Hepatocyte (in vitro differentiated cells): ENCODE results near the gene RUFY3. TPM values are rescaled to one million over a fixed set of nuclear protein-coding genes. Genes with fewer than 3 reads are reported as not detected.
"Not testable (repeated sequence)": the region's sequence is repeated elsewhere in the genome, so short reads cannot be mapped to it uniquely, and the experiment has no call there.

ENCODE experiments used
- DNase-seq: peaks from one replicate; pipeline ENCODE4 v3.0.0-alpha.2; 2016; ENCODE audit warnings: low spot score
- H2AFZ ChIP-seq: fragments of 200-600 bp; sonication (generic); 2 replicates; pipeline ENCODE4 v1.6.0; 2016; ENCODE audit warnings: antibody characterized with exemption, mild to moderate bottlenecking
- H3K27ac ChIP-seq: fragments of 200-600 bp; sonication (generic); 2 replicates; pipeline ENCODE4 v1.5.1; 2016; ENCODE audit warnings: mild to moderate bottlenecking
- H3K27me3 ChIP-seq: fragments of 200-600 bp; sonication (generic); 2 replicates; pipeline ENCODE4 v1.6.1; 2016
- H3K36me3 ChIP-seq: fragments of 200-600 bp; sonication (generic); replicated peaks from 2 replicates; pipeline ENCODE4 v1.5.1; 2016; ENCODE audit warnings: low read depth; ENCODE audit not compliant: insufficient read depth
- H3K4me1 ChIP-seq: fragments of 200-600 bp; sonication (generic); 2 replicates; pipeline ENCODE4 v1.5.1; 2016; ENCODE audit warnings: mild to moderate bottlenecking, moderate library complexity; ENCODE audit not compliant: insufficient read depth
- H3K4me2 ChIP-seq: fragments of 200-600 bp; sonication (generic); 2 replicates; pipeline ENCODE4 v1.6.0; 2016
- H3K4me3 ChIP-seq: fragments of 200-600 bp; sonication (generic); 2 replicates; pipeline ENCODE4 v1.5.1; 2016; ENCODE audit warnings: mild to moderate bottlenecking
- H3K79me2 ChIP-seq: fragments of 200-600 bp; sonication (generic); 2 replicates; pipeline ENCODE4 v1.6.0; 2017; ENCODE audit warnings: mild to moderate bottlenecking
- H3K9me2 ChIP-seq: fragments of 200-600 bp; sonication (generic); replicated peaks from 2 replicates; pipeline ENCODE4 v1.6.0; 2017; ENCODE audit warnings: mild to moderate bottlenecking; ENCODE audit not compliant: insufficient read depth
- H3K9me3 ChIP-seq: fragments of 200-600 bp; sonication (generic); 2 replicates; pipeline ENCODE4 v1.5.1; 2016; ENCODE audit warnings: low read depth, mild to moderate bottlenecking
- H4K20me1 ChIP-seq: fragments of 200-600 bp; sonication (generic); 2 replicates; pipeline ENCODE4 v1.6.0; 2016; ENCODE audit warnings: mild to moderate bottlenecking; ENCODE audit not compliant: insufficient read depth, poor library complexity, severe bottlenecking
- EZH2 ChIP-seq: fragments of 200-600 bp; sonication (generic); IDR thresholded peaks from 2 replicates; pipeline ENCODE4 v1.6.1; 2016; ENCODE audit warnings: antibody characterized with exemption, mild to moderate bottlenecking, borderline replicate concordance
- EZH2phosphoT487 ChIP-seq: fragments of 200-600 bp; sonication (generic); IDR thresholded peaks from one replicate; pipeline ENCODE4 v1.6.1; 2018; ENCODE audit warnings: antibody characterized with exemption, mild to moderate bottlenecking, low read depth, moderate library complexity; ENCODE audit not compliant: unreplicated experiment, severe bottlenecking
- WGBS: methylation state at CpG from one replicate; pipeline ENCODE4 v1.1.6; 2016; ENCODE audit warnings: low lambda C conversion rate; ENCODE audit errors: missing lambda C conversion rate; 5-methylcytosine and 5-hydroxymethylcytosine counted together
- polyA plus RNA-seq: library from polyadenylated mRNA; unstranded; fragments of >200 nt; fragmentation: Nextera tagmentation; extraction: Ambion mirVana; gene quantifications from 2 replicates; pipeline ENCODE4 v1.2.1, GENCODE V29; 2016
- total RNA-seq: library from RNA; depleted of rRNA; stranded (reverse); fragments of >200 nt; gene quantifications from 2 replicates; pipeline ENCODE4 v1.2.3, GENCODE V29; 2014
- TF ChIP-seq, protein P1 (sequence below): fragments of 200-600 bp; sonication (generic); IDR thresholded peaks from 2 replicates; pipeline ENCODE4 v1.5.1; 2016; ENCODE audit warnings: antibody characterized with exemption, mild to moderate bottlenecking; ENCODE audit not compliant: poor library complexity

The RUFY3 gene
- total and polyA plus RNA-seq, 2 experiments from 2014 or later: 22.2 to 40.1 TPM

DNA sequence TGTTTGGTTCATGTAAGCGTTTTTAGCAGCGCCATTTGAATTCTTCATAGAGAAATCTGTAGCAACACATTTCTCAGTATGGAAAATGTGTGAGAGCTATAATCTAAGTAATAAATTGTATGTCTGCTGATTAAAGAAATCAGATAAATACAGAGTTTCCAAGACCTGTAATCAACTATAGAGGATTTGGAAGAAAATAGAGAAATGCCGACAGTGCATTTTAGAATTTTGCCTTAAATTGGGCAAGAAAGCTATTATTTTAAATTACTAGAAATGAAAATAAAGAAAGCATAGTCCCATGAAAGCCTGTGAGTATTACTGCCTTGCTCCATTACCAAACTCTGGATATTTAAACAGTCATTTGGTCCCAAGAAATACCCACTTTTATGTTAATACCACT lies 2.7 kb downstream of the RUFY3 start:
- TF ChIP-seq, protein P1, sequence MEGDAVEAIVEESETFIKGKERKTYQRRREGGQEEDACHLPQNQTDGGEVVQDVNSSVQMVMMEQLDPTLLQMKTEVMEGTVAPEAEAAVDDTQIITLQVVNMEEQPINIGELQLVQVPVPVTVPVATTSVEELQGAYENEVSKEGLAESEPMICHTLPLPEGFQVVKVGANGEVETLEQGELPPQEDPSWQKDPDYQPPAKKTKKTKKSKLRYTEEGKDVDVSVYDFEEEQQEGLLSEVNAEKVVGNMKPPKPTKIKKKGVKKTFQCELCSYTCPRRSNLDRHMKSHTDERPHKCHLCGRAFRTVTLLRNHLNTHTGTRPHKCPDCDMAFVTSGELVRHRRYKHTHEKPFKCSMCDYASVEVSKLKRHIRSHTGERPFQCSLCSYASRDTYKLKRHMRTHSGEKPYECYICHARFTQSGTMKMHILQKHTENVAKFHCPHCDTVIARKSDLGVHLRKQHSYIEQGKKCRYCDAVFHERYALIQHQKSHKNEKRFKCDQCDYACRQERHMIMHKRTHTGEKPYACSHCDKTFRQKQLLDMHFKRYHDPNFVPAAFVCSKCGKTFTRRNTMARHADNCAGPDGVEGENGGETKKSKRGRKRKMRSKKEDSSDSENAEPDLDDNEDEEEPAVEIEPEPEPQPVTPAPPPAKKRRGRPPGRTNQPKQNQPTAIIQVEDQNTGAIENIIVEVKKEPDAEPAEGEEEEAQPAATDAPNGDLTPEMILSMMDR: no peak
- TF ChIP-seq EZH2phosphoT487 (no peak), EZH2 (no peak)
- Histone ChIP-seq H3K27me3 (no peaks in the 10 kb centered on the region), H3K9me3 (no peaks in the 10 kb centered on the region), H3K4me1 (no peaks in the 10 kb centered on the region), H3K27ac (no peak overlapping the region), H4K20me1 (no peaks in the 10 kb centered on the region), H3K4me2 (no peak overlapping the region), H3K79me2 (peaks cover 81% of the 10 kb centered on the region), H3K9me2 (no peaks in the 10 kb centered on the region), H3K36me3 (no peaks in the 10 kb centered on the region), H3K4me3 (no peak overlapping the region), H2AFZ (no peak overlapping the region)
- DNase-seq: no peak
- 96% methylated on average over 3 of the region's 3 CpGs for WGBS

DNA sequence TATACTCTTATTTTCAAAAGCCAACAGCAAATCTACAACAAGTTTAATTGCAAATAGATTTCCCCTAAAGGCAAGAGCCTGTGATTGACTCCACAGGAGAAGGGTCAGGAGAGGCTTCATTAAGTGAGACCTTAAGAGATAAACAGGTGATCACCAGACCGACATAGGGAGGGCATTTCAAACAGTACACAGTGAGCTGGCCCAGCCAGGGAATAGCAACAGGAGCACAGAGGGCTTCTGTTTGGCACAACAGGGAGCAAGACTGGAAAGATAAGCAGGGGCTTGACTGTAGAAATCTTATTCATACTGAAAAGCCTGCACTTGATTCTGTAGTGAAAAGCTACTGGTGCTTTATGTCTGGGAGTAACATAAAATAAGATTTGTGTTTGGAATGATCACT lies 3.9 kb downstream of the RUFY3 start:
- peaks cover 78% of the 10 kb centered on the region for H3K79me2 ChIP-seq
- no peaks in the 10 kb centered on the region for H3K36me3 ChIP-seq
- no peak for DNase-seq

DNA sequence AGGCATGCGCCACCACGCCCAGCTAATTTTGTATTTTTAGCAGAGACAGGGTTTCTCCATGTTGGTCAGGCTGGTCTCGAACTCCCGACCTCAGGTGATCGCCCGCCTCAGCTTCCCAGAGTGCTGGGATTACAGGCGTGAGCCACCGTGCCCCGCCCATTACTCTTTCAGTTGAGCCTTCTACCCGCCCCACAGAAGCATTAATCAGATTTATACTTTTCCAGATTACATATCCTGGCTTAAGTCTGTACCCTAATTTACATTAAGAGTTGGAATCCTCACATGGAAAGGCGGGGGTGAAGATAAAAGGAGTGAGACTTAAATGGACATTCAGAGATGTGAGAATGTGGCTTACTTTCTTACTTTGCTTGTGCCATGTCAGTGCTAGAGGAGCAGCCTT lies 4.8 kb downstream of the RUFY3 start:
- not testable (repeated sequence) for H3K4me1 ChIP-seq, H3K9me2 ChIP-seq, H3K4me3 ChIP-seq, H2AFZ ChIP-seq, H3K27me3 ChIP-seq, H4K20me1 ChIP-seq, DNase-seq, H3K36me3 ChIP-seq, H3K27ac ChIP-seq, H3K9me3 ChIP-seq, H3K4me2 ChIP-seq
- 89% methylated on average over 11 of the region's 11 CpGs for WGBS
- H3K79me2 ChIP-seq: peaks cover 78% of the 10 kb centered on the region

More for the DNA sequence above, 3.9 kb downstream of the RUFY3 start:
- Histone ChIP-seq H3K27ac (no peak overlapping the region), H4K20me1 (no peaks in the 10 kb centered on the region), H2AFZ (no peak overlapping the region), H3K4me3 (no peak overlapping the region), H3K9me3 (no peaks in the 10 kb centered on the region), H3K9me2 (no peaks in the 10 kb centered on the region), H3K27me3 (no peaks in the 10 kb centered on the region), H3K4me2 (no peak overlapping the region), H3K4me1 (no peaks in the 10 kb centered on the region)
- 40% methylated on average over 1 of the region's 1 CpG for WGBS
- TF ChIP-seq EZH2phosphoT487 (no peak), EZH2 (no peak)
- TF ChIP-seq, protein P1: no peak

DNA sequence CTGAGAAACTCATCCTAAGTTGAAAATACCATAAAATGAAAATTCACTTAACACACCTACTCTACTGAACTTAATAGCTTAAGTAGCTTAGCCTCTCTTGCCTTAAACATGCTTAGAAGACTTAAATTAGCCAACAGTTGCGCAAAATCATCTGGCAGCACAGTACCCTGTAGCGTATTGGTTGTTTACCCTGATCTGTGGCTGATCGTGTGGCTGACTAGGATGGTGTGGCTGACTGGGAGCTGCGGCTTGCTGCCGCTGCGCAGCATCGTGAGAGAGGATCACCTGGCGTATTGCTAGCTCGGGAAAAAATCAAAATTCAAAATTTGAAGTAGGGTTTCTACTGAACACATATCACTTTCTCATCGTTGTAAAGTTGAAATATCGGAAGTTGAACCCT lies 6.3 kb downstream of the RUFY3 start:
- H3K27ac ChIP-seq: no peak overlapping the region
- no peak overlapping the region for H3K4me3 ChIP-seq
- TF ChIP-seq EZH2: no peak
- TF ChIP-seq, protein P1: no peak
- TF ChIP-seq EZH2phosphoT487: no peak
- 93% methylated on average over 11 of the region's 11 CpGs for WGBS
- no peaks in the 10 kb centered on the region for H4K20me1 ChIP-seq
- H3K4me2 ChIP-seq: no peak overlapping the region
- no peaks in the 10 kb centered on the region for H3K4me1 ChIP-seq
- H3K79me2 ChIP-seq: peaks cover 75% of the 10 kb centered on the region
- H3K9me2 ChIP-seq: no peaks in the 10 kb centered on the region
- no peak overlapping the region for H2AFZ ChIP-seq
- no peak for DNase-seq
- H3K27me3 ChIP-seq: no peaks in the 10 kb centered on the region
- H3K9me3 ChIP-seq: no peaks in the 10 kb centered on the region
- H3K36me3 ChIP-seq: no peaks in the 10 kb centered on the region

DNA sequence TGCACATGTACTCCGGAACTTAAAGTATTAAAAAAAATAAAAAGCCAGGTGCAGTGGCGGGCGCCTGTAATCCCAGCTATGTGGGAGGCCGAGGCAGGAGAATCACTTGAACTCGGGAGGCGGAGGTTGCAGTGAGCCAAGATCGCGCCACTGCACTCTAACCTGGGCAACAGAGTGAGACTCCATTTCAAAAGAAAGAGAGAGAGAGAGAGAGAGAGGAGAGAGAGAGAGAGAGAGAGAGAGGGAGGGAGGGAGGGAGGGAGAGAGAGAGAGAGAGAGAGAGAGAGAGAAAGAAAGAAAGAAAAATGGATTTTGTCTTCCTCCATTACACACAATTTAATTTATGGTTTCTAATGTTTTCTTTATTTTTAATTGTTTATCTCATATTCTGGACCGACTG lies 11.1 kb downstream of the RUFY3 start:
- not testable (repeated sequence) for H4K20me1 ChIP-seq, H3K36me3 ChIP-seq, H3K9me2 ChIP-seq, H2AFZ ChIP-seq, H3K4me1 ChIP-seq, H3K9me3 ChIP-seq, H3K4me3 ChIP-seq, H3K4me2 ChIP-seq, H3K27ac ChIP-seq, DNase-seq, H3K27me3 ChIP-seq
- peaks cover 66% of the 10 kb centered on the region for H3K79me2 ChIP-seq
- 98% methylated on average over 9 of the region's 9 CpGs for WGBS
